Midbrain (tissue), 1 donor: ENCODE measurements around the gene SCAF11.
A peak's percentile ranks its signal among the peaks of the same experiment; 100 is the strongest.

Source experiments
- DNase-seq: peaks from one replicate; lab custom pipeline; 2025; lab: John Stamatoyannopoulos, UW

SCAF11 gene

DNA sequence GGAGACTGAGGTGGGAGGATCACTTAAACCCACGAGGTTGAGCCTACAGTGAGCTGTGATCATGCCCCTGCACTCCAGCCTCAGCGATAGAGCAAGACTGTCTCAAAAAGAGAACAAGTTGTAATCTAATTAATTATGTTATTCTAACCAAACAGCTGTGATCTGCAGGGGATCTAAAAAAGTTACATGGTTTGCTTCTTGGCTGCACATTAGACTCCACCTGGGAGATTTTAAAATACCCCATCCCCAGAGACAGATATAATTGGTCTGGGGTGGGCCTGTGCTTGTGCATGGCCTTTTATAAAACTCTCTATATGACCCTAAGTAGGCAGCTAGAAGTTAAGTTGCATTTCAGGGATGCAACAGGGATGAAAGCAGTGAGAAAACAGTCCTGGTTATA is 76.7 kb downstream of the SCAF11 start:
- no peak for DNase-seq

- DNase-seq: no peak
Observed at GRCh38 chr12:45912774-45913173, 77.6 kb downstream of the SCAF11 start.

DNA sequence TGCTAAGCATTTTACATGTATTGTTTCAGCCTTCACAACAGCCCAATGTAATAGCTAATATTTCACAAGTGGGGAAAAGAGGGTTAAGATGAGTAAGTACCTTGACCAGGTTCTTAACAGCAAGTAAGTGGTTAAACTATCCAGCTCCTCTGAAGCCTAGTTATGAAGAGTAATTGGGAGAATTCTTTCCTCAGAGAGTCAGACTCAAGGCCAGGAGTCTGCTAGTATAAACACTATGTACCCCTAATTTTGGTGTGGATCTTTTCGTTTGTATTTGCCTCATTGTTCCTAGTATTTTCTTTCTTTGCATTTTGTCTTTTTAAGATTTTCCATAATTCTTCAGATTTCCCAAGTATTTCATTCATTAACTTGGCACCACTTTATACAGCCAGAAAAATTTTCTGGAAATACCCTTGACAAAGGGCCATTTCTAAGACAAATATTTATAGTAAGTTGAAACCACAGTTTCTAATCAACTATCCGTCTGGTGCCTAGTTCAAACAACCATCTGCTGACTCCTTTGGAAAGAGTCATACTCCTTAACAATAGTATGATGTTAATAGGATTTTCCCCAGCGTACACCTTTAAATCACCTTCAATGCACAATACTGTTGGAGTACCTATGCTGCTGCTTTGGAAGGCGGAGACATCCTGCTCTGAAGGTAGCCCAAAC is 81.2 kb downstream of the SCAF11 start:
- DNase-seq: no peak

GRCh38 chr12:45907955-45908354 is 82.4 kb downstream of the SCAF11 start:
- DNase-seq: no peak

- no peak for DNase-seq
Observed at GRCh38 chr12:45898094-45898493, 92.3 kb downstream of the SCAF11 start.

- DNase-seq: no peak
Observed at GRCh38 chr12:45895961-45896360, 94.4 kb downstream of the SCAF11 start.

DNA sequence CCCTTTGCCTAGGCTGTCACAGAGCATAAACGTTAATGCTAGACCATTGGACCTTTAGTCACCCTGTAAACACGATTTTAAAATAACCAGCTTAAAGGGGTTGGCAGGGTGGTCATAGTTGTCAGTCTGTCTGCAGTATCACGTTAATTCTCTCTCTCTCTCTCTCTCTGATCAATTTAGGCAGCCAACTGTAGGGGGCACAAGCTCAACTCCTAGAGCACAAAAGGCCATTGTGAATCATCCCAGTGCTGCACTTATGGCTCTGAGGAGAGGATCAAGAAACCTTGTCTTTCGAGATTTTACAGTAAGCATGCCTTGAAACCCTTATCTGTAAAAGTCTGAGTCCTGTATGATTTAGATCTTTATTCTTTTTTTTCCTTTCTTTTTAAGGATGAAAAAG is 97.1 kb downstream of the SCAF11 start:
- DNase-seq: peak; percentile 41

- DNase-seq: no peak
Observed at GRCh38 chr12:45890276-45890675, 100.1 kb downstream of the SCAF11 start.

DNA sequence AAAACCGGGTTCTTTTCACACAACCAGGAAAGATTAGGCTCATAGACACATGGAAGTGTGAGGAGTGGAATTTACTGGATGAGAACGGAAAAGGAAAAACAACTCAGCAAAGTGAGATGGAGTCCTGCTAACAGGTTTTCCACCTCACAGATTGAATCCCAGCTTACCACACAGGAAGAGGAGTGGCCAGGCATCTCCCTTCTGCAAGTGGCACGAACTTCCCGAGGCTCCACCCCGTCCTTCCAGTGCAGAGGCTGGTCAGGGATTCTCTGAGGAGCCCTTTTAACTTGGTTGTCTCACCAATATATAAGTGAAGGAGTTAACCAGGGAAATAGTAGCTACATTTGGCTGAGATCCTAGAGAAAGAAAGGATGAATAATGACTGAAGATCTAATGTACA is 102.8 kb downstream of the SCAF11 start:
- DNase-seq: no peak

DNA sequence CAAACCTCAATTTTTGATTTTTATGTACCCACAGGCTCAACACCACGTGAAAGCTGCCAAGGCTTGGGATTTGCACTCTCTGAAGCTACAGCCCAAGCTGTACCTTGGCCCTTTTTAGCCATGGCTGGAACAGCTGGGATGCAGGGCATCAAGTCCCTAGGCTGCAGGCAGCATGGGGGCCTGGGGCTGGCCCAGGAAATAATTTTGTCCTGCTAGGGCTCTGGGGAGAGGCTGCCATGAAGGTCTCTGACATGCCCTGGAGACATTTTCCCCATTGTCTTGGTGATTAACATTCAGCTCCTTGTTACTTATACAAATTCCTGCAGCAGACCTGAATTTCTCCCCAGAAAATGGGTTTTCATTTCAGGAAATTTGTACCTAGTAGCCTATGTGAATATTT is 103.7 kb downstream of the SCAF11 start:
- DNase-seq: no peak

DNA sequence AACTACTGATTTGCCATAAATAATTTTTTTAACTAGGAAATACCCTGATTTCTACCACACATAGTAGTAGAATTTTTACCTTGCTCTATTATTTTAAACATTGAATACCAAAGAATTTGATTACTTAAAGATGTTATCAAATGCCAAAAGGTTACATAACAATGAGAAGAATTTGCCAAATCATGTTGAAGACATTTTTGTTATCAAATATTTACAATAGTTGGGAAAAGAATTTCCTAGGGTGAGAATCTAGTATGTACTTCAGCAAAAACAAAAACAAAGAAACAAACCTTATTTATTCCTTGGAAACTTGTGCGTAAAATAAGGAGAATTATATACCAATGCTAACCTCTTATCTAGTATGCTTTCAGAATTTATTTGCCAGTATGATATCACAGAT is 107.2 kb downstream of the SCAF11 start:
- no peak for DNase-seq

GRCh38 chr12:45880533-45880932 is 109.8 kb downstream of the SCAF11 start:
- DNase-seq: no peak

GRCh38 chr12:45879363-45879895 is 110.9 kb downstream of the SCAF11 start:
- no peak for DNase-seq

- DNase-seq: no peak
Observed at GRCh38 chr12:45878630-45879255, 111.6 kb downstream of the SCAF11 start.

- DNase-seq: no peak
Observed at GRCh38 chr12:45877069-45877468, 113.3 kb downstream of the SCAF11 start.

GRCh38 chr12:45872446-45872845 is 117.9 kb downstream of the SCAF11 start:
- DNase-seq: no peak
